NCI-H2081 treated with DMSO at 0.1 percent for 48 hours (cell line): ENCODE results near the gene CD200.

ENCODE experiments used
- DNase-seq: peaks from one replicate; lab custom pipeline; 2025; lab: John Stamatoyannopoulos, UW

CD200 gene

GRCh38 chr3:112333381-112334317, 693 bp downstream of the CD200 start:
- DNase-seq = no peak

- no peak for DNase-seq
Measured at GRCh38 chr3:112334691-112335433, 1.9 kb downstream of the CD200 start.

DNA sequence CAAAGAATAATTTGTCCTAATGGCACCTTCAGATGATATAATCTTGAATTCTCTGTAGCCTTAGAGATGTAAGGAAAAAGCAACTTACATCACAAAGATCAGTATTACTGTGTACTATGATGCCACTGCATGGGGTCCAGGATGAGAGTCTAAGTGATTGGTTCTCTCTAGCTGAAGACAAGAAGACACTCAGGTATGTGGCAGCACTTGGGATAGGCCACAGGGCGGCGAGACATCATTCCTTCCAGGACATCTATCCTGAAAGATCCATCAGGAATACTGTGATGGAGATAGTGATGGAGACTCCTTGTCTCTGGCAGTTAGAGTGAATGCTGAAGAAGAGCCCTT, 2.5 kb downstream of the CD200 start:
- DNase-seq = no peak

GRCh38 chr3:112338021-112338726, 5.2 kb downstream of the CD200 start:
- no peak for DNase-seq

DNA sequence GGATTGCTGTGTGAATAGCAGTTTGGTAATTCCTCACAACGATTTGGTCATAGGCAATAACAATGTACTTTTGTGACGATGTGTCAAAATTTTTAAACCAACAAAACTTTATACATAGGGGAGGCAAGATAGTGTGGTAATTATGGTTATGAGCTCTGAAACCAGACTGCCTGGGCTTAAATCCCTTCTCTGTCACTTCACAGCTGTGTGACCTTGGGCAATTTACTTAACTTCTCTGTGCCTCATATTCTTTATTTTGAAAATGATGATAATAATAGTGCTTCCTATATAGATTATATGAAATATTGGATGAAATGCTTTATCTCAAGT, 5.7 kb downstream of the CD200 start:
- DNase-seq = no peak

DNA sequence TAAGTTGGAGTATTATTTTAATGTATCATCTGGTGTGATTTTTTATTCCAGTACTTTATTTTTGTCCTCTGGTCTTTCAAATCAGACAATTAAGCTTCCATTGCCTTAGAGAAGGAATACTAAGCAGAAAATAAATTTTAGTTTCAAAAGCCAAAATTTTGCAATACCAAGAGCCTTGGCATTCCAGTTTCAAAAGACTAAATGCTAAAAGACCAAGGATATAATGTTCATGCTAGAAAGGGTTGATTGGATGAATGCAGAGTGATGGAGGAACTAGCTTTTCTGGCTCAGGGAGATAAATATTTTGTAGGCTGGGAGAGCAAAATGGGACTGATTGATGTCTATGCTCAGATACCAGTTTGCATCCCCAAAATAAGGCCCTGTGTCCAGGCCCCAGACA, 6.2 kb downstream of the CD200 start:
- no peak for DNase-seq

DNA sequence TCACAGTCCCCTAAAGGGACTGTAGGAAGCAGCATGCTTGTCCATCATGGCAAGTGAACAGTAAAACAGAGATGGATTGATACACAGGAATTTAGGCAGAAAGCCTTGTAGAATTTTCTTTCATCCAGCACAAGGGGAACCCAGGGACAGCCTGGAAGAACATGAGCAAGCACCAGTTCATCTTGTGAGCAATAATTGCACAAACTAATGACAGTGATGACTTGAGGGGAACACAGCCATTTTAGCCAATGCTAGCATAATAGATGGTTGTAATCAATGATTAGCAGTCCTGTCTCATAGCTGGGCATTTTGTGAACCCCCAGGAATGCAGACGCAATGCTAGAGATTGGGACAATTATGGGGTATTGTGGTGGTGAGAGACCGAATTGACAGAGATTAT, 6.7 kb downstream of the CD200 start:
- DNase-seq = no peak

- no peak for DNase-seq
Measured at GRCh38 chr3:112341386-112341785, 8.4 kb downstream of the CD200 start.

GRCh38 chr3:112345681-112346080, 12.7 kb downstream of the CD200 start:
- no peak for DNase-seq

GRCh38 chr3:112346491-112347122, 13.7 kb downstream of the CD200 start:
- DNase-seq = no peak

- DNase-seq = no peak
Measured at GRCh38 chr3:112348943-112349342, 16.0 kb downstream of the CD200 start.

- no peak for DNase-seq
Measured at GRCh38 chr3:112349557-112349956, 16.6 kb downstream of the CD200 start.

GRCh38 chr3:112350018-112350810, 17.3 kb downstream of the CD200 start:
- DNase-seq = no peak

DNA sequence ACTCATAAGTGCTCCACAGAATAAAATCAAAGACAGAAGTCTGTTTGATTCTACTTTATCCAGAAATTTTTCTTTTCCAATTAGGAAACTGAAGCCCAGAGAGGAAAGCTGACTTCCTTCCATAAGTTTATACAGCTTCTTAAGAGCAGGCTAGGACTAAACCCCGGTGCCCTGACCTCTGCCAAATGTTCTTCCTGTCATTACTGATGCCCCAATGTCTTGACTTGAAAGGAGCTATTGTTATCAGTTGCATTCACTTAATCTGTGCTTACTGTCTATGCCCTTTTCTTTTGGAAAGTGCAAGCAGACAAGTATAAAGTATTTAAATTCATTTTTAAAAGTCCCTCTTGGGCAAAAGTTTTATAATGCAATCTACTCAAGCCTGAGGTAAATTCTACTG, 18.1 kb downstream of the CD200 start:
- DNase-seq = no peak

- no peak for DNase-seq
Measured at GRCh38 chr3:112351823-112352222, 18.9 kb downstream of the CD200 start.

DNA sequence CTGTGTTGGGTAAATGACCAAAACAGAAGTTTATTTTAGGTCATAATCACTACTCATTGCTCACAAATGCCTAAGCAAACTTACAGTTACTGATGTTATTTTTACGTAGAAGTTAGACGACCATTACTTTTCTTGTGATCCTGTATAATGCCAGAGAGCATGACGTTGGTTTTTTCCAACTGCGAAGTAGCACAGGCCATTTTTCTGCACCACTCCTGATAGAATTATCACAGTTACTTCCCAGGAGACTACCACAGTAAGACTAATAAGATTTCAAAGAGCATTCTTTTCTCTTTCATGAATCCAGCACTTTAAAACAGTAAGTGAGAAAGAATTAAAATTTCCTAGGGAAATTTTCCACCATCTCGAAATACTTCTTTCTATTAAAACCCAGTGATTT, 19.8 kb downstream of the CD200 start:
- DNase-seq = no peak

DNA sequence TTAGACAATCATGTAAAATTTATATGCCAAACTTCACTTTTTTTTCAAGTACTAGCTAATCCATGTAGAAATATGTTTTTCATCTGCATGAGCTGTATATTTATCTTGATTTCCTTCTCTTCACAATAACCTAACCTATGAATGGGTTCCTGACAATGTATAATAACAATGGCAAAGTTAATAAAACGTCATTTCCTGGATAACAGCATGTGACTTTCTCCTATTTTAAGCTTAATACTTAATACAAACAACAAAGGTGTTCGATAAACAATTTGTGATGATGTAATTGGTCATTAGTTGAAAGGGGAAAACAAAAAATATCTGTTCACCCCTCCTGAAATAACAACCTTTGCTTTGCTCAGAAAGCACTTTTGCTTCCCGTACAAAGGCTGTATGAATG, 20.4 kb downstream of the CD200 start:
- no peak for DNase-seq

DNA sequence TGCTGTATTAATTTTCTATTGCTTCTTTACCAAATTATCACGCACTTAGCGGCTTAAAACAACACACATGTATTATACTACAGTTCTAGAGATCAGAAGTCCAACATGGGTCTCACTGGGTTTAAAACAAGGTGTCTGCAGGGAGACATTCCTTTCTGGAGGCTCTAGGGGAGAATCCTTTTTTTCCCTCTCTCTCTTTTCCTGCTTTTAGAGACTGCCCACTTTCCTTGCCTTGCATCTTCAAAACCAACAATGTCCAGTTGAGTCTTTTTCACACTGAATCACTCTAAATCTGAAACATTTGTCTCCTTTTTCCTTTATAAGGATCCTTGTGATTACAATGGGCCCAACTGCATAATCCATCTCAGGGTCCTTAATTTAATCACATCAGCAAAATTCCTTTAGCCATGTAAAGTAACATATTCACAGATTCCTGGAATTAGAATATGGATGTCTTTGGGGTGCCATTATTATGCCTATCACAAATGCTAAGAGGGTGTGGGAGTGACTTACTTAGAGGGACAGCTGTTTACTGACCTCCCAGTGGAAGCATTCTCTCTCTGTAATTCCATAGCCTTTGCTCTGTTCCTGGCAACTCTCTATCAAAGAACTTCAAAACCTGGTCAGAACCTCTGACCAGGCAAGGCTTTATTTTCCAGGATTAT, 21.8 kb downstream of the CD200 start:
- DNase-seq = no peak

DNA sequence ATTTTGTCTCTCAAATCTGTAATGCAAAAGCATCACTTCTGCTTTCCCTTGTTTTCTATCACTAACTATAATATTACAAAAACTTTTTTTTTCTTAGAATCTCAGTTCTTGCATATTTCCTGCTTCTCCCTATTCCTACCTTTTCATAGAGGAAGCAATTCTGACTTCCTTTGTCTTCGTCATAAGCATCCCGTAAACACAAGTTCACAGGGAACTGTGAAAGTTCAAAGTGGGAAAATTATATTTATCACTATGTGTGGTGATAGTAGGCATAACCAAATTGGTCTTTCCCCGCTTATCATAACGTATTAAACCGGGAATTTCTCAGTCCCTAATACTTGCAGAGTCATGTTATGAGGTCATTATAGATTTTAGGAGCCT, 22.3 kb downstream of the CD200 start:
- no peak for DNase-seq

DNA sequence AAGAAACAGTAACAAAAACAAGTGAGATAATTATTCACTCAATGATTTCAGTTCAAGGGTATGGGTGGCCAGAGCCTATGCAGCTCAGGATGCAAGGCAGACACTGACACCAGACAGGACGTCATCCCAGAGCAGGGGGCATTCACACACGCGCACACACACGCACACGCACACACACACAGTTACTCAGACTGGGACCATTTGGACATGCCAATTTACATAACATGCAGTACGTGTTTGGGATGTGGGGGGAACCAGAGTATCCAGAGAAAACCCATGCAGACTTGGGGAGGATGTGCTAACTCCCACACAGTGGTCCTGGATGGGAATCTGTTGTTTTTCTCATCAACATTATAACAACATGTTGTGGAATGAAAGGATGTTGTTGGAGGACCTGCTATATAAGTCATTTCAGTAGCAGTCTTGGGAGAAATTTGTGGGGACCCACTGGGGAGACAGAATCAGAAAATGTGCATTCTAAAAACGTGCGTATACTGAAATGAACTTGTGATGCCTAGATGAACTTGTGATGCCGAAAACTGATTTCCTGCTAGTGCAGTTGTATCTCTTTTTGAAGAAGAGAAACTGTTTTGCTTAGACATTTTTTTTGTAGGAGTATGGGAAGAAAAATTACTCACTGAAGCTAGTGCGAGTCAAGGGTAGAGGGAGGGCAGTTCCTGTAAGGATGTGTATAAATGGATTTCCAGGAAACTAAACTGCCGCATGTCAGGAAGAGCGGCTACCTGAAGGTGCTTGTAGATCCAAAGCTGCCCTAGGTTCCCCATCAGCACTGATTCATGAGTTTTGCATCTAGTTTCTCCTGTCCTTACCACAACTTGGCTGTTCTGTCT, 25.2 kb downstream of the CD200 start:
- no peak for DNase-seq
